CD8-positive, alpha-beta memory T cell (primary cell): ENCODE data around the gene EIF5A. TPM values are rescaled to one million over a fixed set of nuclear protein-coding genes. Genes with fewer than 3 reads are reported as not detected.

Experiments used
- CTCF ChIA-PET: fragments of 350-600 bp; sonication (Branson Sonifier 250); formaldehyde crosslinking; loops from one replicate; lab custom pipeline; 2021; ENCODE audit warnings: antibody characterized with exemption; lab: Charles Lee
- POLR2A ChIA-PET: fragments of 350-600 bp; sonication (Branson Sonifier 250); formaldehyde crosslinking; loops from one replicate; lab custom pipeline; 2021; ENCODE audit warnings: antibody characterized with exemption; lab: Charles Lee
- DNase-seq, 5 donors: peaks; one replicate each; pipeline versions ENCODE4 v3.0.0 to v3.0.0-alpha.2; 2020 to 2022; ENCODE audit warnings: mixed read lengths in 1 of 5
- H3K27ac ChIP-seq: one replicate; pipeline ENCODE4 v1.7.0; 2013; ENCODE audit warnings: low read depth, mild to moderate bottlenecking, low read length, moderate library complexity
- H3K27me3 ChIP-seq: 2 replicates; pipeline ENCODE4 v1.7.0; 2013; ENCODE audit warnings: low read length, mild to moderate bottlenecking; ENCODE audit not compliant: insufficient read depth, poor library complexity, severe bottlenecking
- H3K36me3 ChIP-seq: 2 replicates; pipeline ENCODE4 v1.7.0; 2013; ENCODE audit warnings: mild to moderate bottlenecking, low read length, moderate library complexity; ENCODE audit not compliant: insufficient read depth
- H3K4me1 ChIP-seq: 2 replicates; pipeline ENCODE4 v1.7.0; 2013; ENCODE audit warnings: mild to moderate bottlenecking, low read length, moderate library complexity; ENCODE audit not compliant: insufficient read depth
- H3K4me3 ChIP-seq: 2 replicates; pipeline ENCODE4 v1.7.0; 2013; ENCODE audit warnings: mild to moderate bottlenecking, low read length
- H3K9me3 ChIP-seq: 2 replicates; pipeline ENCODE4 v1.7.0; 2013; ENCODE audit warnings: mild to moderate bottlenecking, low read length
- H3K27ac Mint-ChIP-seq, 8 donors: one replicate each; pipeline ENCODE4 v1.8.0; 2020 to 2021; ENCODE audit warnings: mixed read lengths in 8 of 8, mild to moderate bottlenecking in 6 of 8, inconsistent platforms in 3 of 8, moderate library complexity in 3 of 8
- H3K27me3 Mint-ChIP-seq, 2 donors: one replicate each; pipeline ENCODE4 v1.8.0; 2020 to 2021; ENCODE audit warnings: mixed read lengths in 2 of 2, mild to moderate bottlenecking in 1 of 2, moderate library complexity in 1 of 2
- H3K36me3 Mint-ChIP-seq, 3 donors: one replicate each; pipeline ENCODE4 v1.8.0; 2020 to 2021; ENCODE audit warnings: mixed read lengths in 3 of 3, inconsistent platforms in 1 of 3, mild to moderate bottlenecking in 1 of 3
- H3K4me1 Mint-ChIP-seq, 3 donors: one replicate each; pipeline ENCODE4 v1.8.0; 2020 to 2021; ENCODE audit warnings: mixed read lengths in 3 of 3, inconsistent platforms in 1 of 3, mild to moderate bottlenecking in 1 of 3
- H3K4me3 Mint-ChIP-seq, 7 donors: one replicate each; pipeline ENCODE4 v1.8.0; 2020 to 2021; ENCODE audit warnings: mixed read lengths in 7 of 7, mild to moderate bottlenecking in 6 of 7, moderate library complexity in 4 of 7, inconsistent platforms in 2 of 7
- H3K9me3 Mint-ChIP-seq, 5 donors: one replicate each; pipeline ENCODE4 v1.8.0; 2020 to 2022; ENCODE audit warnings: mixed read lengths in 5 of 5, mild to moderate bottlenecking in 3 of 5, moderate library complexity in 2 of 5, inconsistent platforms in 1 of 5
- polyA plus RNA-seq: library from polyadenylated mRNA; unstranded; fragments of 300-500 nt; fragmentation: Illumina TruSeq; gene quantifications from one replicate; pipeline ENCODE4 v1.2.3, GENCODE V29; 2021
- total RNA-seq, 2 experiments: library from RNA; stranded (reverse); gene quantifications; one replicate each; pipeline ENCODE4 v1.2.3, GENCODE V29; 2021

Gene EIF5A
- total RNA-seq (1,000 to 10,000 TPM; 1,533 to 1,595 TPM), polyA plus RNA-seq (230 TPM)

DNA sequence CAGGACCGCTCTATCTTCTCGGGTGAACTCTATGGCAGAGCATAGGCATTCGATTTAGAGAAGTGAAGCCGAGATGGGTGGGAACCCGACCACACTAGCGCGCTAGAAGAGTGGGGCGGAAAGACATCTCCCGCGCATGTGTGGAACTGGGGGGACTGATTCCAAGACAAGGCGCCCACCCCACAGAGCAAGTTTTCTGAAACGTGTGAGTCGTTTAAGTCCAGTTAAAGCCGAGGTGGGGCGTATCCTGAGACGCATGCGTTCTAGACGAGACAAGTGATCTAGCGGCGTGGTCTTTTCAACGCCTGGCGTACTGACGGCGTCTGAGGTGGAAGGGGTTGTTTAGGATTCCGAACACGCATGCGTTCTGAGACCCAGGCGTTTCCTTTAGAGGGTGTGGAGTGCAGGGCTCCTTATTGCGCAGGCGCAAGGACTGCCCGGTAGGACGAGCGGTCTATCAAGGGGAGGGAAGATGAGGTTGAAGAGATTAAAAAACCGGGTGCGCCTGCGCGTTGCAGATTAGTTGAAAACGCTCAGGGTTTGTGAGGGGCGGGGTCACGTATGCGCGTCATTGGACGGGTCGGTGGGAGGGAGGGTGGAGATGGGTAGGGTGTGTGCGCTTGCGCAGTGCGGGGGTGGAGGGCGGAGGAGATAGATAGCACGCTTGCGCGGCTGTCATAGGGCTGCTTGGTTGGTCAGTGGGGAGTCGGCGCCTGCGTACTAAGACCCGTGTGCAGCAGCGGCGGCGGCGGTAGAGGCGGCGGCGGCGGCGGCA lies at the start of gene EIF5A:
EIF5A (plus strand) TSS at position 718 of the 775 bp plus-strand sequence. CDS start 2,008 bp downstream, outside the sequence.
- POLR2A ChIA-PET, result no interaction called here
- DNase-seq, result peak; percentile 100
- peaks cover 0 to 1% (median 0%) of the 10 kb centered on the region in 5 donors for H3K9me3 Mint-ChIP-seq
- Histone ChIP-seq H3K36me3 (peaks cover 24% of the 10 kb centered on the region), H3K9me3 (no peaks in the 10 kb centered on the region), H3K4me1 (peaks cover 30% of the 10 kb centered on the region), H3K27ac (peak within 1 kb of the TSS; percentile 98), H3K27me3 (no peaks in the 10 kb centered on the region), H3K4me3 (peak within 1 kb of the TSS; percentile 62)
- H3K4me3 Mint-ChIP-seq, result peak within 1 kb of the TSS; percentile 92 to 99 (median 95)
- H3K27ac Mint-ChIP-seq, result peak within 1 kb of the TSS; percentile 97 to 99 (median 99)
- peaks cover 36 to 39% (median 38%) of the 10 kb centered on the region in 3 donors for H3K4me1 Mint-ChIP-seq
- CTCF ChIA-PET, result interaction anchor here (2.2 kb wide), 1 partner anchor 49 kb away, joined by 9 read pairs; the partner anchor contains the start of gene TMEM95
- peaks cover 12 to 48% (median 13%) of the 10 kb centered on the region in 3 donors for H3K36me3 Mint-ChIP-seq
- peaks cover 0 to 5% of the 10 kb centered on the region in 2 donors for H3K27me3 Mint-ChIP-seq

DNA sequence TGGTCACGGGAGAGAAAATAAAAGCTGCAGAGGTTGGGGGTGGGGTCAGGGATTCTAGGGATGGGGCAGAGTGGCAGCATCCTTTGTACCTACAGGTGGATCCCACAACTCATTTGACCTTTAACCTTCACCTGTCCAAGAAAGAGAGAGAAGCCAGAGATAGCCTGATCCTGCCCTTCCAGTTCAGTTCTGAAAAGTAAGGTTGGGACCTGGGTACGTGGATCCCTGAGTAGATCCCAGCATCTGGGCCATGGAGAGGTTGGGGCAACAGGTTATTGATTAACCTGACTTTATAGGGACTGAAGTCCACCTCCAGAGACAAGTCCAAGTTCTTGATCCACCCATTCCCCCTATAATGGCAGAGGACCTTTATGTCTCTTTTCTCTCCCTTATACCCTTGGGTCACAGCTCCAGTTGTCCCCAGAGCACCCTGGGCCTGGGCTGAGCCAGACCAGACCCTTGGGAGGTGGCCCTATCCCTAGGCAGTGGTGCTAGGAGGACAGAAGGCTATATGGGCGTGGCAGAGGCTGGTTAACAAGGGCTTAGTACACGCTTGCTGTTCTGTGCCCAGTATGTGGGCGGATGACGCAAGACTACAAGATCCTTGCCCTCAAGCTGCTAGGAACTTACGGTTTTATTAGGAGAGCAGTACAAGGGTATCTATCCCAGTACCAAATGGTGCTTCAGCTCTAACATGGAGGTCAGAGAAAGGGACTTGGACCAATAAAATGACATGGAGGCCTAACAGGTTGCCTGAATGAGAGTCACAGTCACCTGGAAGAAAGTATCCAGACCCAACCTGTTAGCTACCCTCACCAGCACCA lies 48.5 kb upstream of the EIF5A start:
- Mint-ChIP-seq H3K4me1 (peaks cover 20 to 37% (median 22%) of the 10 kb centered on the region in 3 donors), H3K36me3 (peaks cover 2 to 46% (median 3%) of the 10 kb centered on the region in 3 donors), H3K4me3 (peak overlapping the region; percentile 12 to 56 (median 19)), H3K27me3 (peaks cover 4% of the 10 kb centered on the region in 2 donors), H3K27ac (peak overlapping the region in 7 of 8 donors; percentile 9 to 80 (median 58)), H3K9me3 (no peaks in the 10 kb centered on the region)
- peaks cover 9% of the 10 kb centered on the region for H3K36me3 ChIP-seq
- H3K9me3 ChIP-seq, result no peaks in the 10 kb centered on the region
- no peaks in the 10 kb centered on the region for H3K27me3 ChIP-seq
- H3K4me3 ChIP-seq, result no peak overlapping the region
- ChIA-PET CTCF (no interaction called here), POLR2A (interaction anchor here (1.1 kb wide), 1 partner anchor 70 kb away, joined by 3 read pairs; the partner anchor contains the start of gene NEURL4)
- DNase-seq, result no peak
- peaks cover 19% of the 10 kb centered on the region for H3K4me1 ChIP-seq
- H3K27ac ChIP-seq, result no peak overlapping the region

DNA sequence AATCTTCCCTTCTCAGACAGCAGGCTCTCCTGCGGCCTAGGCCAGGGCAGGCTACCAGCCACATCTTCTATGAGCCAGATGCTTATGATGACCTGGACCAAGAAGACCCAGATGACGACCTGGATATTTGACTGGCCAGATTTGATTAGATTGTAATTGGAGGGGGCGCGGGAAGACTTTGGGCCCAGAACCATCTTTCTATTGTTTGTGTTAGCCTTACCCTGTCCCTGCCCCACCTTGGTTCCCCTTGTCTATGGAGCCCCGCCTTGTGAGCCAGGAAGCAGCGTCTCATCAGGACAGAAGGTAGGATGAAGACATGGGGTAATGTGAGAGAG lies 47.9 kb upstream of the EIF5A start:
- peak overlapping the region; percentile 12 to 56 (median 19) for H3K4me3 Mint-ChIP-seq

DNA sequence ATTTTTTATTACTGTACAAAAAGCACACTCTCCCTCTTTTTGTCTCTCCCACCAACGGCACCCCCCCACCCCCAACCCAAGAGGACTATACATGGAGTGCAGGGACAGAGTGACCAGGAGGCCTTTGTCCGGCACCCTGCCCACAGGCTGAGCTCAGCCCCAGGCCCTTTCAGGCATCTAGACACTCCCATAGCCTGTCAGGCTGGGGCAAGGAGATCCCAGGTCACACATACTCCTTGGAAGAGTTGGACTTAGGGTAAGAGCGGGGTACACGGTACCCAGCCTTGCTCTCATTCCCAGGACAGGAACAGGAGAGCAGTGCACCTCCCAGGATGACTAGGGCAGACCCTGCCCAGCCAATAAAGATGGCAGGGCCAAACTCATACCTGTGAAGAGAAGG lies 47.3 kb upstream of the EIF5A start:
- POLR2A ChIA-PET, result interaction anchor here (0.6 to 1.1 kb wide), 2 partner anchors 69 to 1057 kb away, joined by 3 read pairs; partner anchors contain the start of gene NEURL4
- peaks cover 23 to 32% (median 23%) of the 10 kb centered on the region in 3 donors for H3K4me1 Mint-ChIP-seq
- H3K27me3 Mint-ChIP-seq, result peaks cover 4% of the 10 kb centered on the region in 2 donors
- peak overlapping the region in 6 of 8 donors; percentile 29 to 86 (median 65) for H3K27ac Mint-ChIP-seq
- no peaks in the 10 kb centered on the region for H3K9me3 Mint-ChIP-seq
- Histone ChIP-seq H3K9me3 (no peaks in the 10 kb centered on the region), H3K27me3 (no peaks in the 10 kb centered on the region), H3K4me3 (no peak overlapping the region), H3K36me3 (no peaks in the 10 kb centered on the region), H3K4me1 (peaks cover 19% of the 10 kb centered on the region), H3K27ac (no peak overlapping the region)
- H3K36me3 Mint-ChIP-seq, result peaks cover 2 to 34% (median 3%) of the 10 kb centered on the region in 3 donors
- CTCF ChIA-PET, result interaction anchor here (1.4 kb wide), 1 partner anchor 39 kb away, joined by 3 read pairs; no protein-coding TSS in a partner anchor
- DNase-seq, result no peak
- H3K4me3 Mint-ChIP-seq, result peak overlapping the region in 4 of 7 donors; percentile 38 to 59 (median 46)

More for the DNA sequence above, 47.9 kb upstream of the EIF5A start:
- no peaks in the 10 kb centered on the region for H3K27me3 ChIP-seq
- H3K36me3 ChIP-seq, result peaks cover 5% of the 10 kb centered on the region
- H3K36me3 Mint-ChIP-seq, result peaks cover 2 to 40% (median 3%) of the 10 kb centered on the region in 3 donors
- no peak overlapping the region for H3K4me3 ChIP-seq
- H3K27ac ChIP-seq, result no peak overlapping the region
- H3K9me3 ChIP-seq, result no peaks in the 10 kb centered on the region
- ChIA-PET CTCF (interaction anchor here (1.4 kb wide), 1 partner anchor 39 kb away, joined by 3 read pairs; no protein-coding TSS in a partner anchor), POLR2A (interaction anchor here (1.1 kb wide), 1 partner anchor 70 kb away, joined by 3 read pairs; the partner anchor contains the start of gene NEURL4)
- no peaks in the 10 kb centered on the region for H3K9me3 Mint-ChIP-seq
- no peak for DNase-seq
- peaks cover 19% of the 10 kb centered on the region for H3K4me1 ChIP-seq
- peaks cover 23 to 36% (median 23%) of the 10 kb centered on the region in 3 donors for H3K4me1 Mint-ChIP-seq
- peak overlapping the region in 5 of 8 donors; percentile 9 to 80 (median 62) for H3K27ac Mint-ChIP-seq
- peaks cover 4% of the 10 kb centered on the region in 2 donors for H3K27me3 Mint-ChIP-seq

DNA sequence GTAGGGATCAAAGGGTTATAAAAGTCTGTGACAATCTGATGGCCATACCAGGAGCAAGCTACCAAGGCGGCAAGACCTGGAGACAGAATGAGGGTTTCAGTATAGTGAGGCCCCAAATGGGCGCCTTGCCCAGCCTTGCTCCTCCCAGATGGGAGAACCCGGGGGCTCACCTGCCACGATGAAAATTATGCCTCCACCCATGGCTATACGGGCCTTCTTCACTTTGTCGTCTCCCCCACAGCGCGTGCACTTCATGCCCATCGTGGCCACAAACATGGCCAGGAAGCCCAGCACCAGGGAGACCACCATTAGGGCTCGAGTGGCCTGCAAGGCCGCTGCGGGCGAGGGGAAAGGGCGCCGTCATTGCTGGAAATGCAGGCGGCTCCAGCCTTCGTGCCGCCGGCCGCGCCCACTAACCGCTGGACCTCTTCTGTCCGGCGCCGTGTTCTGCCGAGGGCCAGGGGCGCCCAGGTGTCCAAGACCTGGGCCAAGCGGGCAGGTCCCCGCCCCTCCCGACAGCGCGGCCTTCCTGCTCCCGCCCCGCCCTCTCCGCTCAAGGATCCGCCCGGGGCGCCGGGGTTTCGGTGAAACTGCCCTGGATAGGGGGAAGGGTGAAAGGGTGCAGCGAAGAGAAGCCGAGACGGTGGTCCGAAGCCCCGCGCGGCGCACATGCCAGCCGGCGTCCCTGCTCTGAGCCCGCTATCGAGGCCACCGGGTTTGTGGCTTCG lies 46.6 kb upstream of the EIF5A start:
- ChIA-PET POLR2A (interaction anchor here (0.6 to 1.1 kb wide), 2 partner anchors 22 to 1057 kb away, joined by 3 to 6 read pairs; no protein-coding TSS in a partner anchor), CTCF (interaction anchor here (1.2 to 1.4 kb wide), 2 partner anchors 40 to 44 kb away, joined by 3 read pairs; no protein-coding TSS in a partner anchor)
- DNase-seq, result peak in 3 of 5 donors; percentile 22 to 50 (median 33)
- Mint-ChIP-seq H3K27me3 (peaks cover 4 to 5% of the 10 kb centered on the region in 2 donors), H3K4me1 (peaks cover 23 to 32% (median 23%) of the 10 kb centered on the region in 3 donors), H3K4me3 (peak overlapping the region; percentile 41 to 83 (median 61)), H3K27ac (peak overlapping the region in 7 of 8 donors; percentile 35 to 78 (median 64)), H3K36me3 (peaks cover 2 to 32% (median 3%) of the 10 kb centered on the region in 3 donors), H3K9me3 (no peaks in the 10 kb centered on the region)
- H3K4me3 ChIP-seq, result peak overlapping the region; percentile 26
- no peaks in the 10 kb centered on the region for H3K27me3 ChIP-seq
- H3K27ac ChIP-seq, result no peak overlapping the region
- H3K4me1 ChIP-seq, result peaks cover 19% of the 10 kb centered on the region
- no peaks in the 10 kb centered on the region for H3K36me3 ChIP-seq
- no peaks in the 10 kb centered on the region for H3K9me3 ChIP-seq

DNA sequence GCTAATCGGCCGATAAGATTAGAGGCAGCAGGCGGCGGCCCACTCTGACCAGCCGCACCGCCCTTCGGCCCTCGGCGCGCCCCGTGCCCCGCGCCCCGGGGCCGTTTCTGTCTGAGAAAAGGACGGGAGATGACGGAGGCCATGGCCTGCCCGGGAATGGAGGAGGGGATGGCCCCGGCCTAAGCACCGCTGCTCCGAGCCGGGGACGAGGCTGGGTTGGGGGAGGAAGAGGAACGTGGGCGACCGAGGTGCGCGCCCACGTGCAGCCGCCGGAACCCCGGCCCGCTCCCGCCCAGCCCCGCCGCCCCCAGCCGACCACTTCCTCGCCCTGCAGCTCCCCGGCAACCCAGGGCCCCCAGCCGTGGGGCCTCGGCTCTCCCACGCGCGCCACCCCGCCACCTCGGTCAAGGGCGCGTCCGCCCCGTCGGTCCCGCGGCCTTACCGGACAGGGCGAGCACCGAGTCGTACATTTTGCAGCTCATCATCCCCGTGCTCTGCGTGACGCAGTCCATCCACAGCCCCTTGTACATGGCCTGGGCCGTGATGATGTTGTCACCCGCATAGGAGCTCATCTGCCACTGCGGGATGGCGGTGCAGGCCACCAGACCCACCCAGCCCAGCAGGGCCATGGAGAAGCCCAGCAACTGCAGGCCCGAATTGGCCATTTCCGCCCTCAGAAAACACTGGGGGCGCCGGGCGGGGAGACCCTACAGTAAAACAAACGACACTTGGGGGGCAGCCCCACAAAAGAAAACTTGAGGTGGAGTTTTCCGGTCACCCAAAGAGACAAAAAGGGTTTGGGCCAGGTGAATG lies 45.8 kb upstream of the EIF5A start:
- H3K27ac ChIP-seq, result no peak overlapping the region

More for the DNA sequence above, 45.8 kb upstream of the EIF5A start:
- no peaks in the 10 kb centered on the region for H3K27me3 ChIP-seq
- Mint-ChIP-seq H3K27ac (peak overlapping the region in 7 of 8 donors; percentile 51 to 85 (median 69)), H3K9me3 (no peaks in the 10 kb centered on the region), H3K4me3 (peak overlapping the region; percentile 72 to 83 (median 76)), H3K4me1 (peaks cover 21 to 32% (median 23%) of the 10 kb centered on the region in 3 donors), H3K27me3 (peaks cover 5 to 6% of the 10 kb centered on the region in 2 donors), H3K36me3 (peaks cover 0 to 26% (median 3%) of the 10 kb centered on the region in 3 donors)
- H3K4me3 ChIP-seq, result peak overlapping the region; percentile 26
- H3K9me3 ChIP-seq, result no peaks in the 10 kb centered on the region
- peak in 2 of 5 donors; percentile 25 to 41 for DNase-seq
- CTCF ChIA-PET, result interaction anchor here (1.0 to 1.4 kb wide), 3 partner anchors 20 to 83 kb away, joined by 3 read pairs; partner anchors contain the start of gene GABARAP
- no peaks in the 10 kb centered on the region for H3K36me3 ChIP-seq
- peaks cover 19% of the 10 kb centered on the region for H3K4me1 ChIP-seq
- POLR2A ChIA-PET, result interaction anchor here (0.5 to 1.1 kb wide), 4 partner anchors 19 to 35 kb away, joined by 3 to 6 read pairs (median 3); no protein-coding TSS in a partner anchor
